K562 (cell line): ENCODE results near the gene BPTF. TPM values are rescaled to one million over a fixed set of nuclear protein-coding genes. Genes with fewer than 3 reads are reported as not detected.

Source experiments
- ATAC-seq: fragments of 200-7000 bp; cut with Tn5 transposase; 3 replicates; pipeline ENCODE4 v1.9.1; 2020; ENCODE audit warnings: moderate library complexity
- BruUV-seq: library from RNA; stranded (reverse); fragments of 400-500 nt; replicated peaks from 2 replicates; lab custom pipeline; 2021; lab: Mats Ljungman, UMichigan
- CTCF ChIA-PET: fragments of 300-600 bp; formaldehyde crosslinking; extraction: SDS; loops from one replicate; lab custom pipeline; 2021; ENCODE audit warnings: low intra/inter-chr PET ratio; lab: Yijun Ruan, JAX
- POLR2A ChIA-PET: fragments of 300-600, 350-650 bp; sonication (Branson Sonifier 250); formaldehyde crosslinking; extraction: SDS; loops from one replicate; lab custom pipeline; 2021; ENCODE audit warnings: antibody characterized with exemption, inconsistent platforms; lab: Yijun Ruan, JAX
- DNase-seq, 4 experiments: peaks; one replicate each; pipeline versions ENCODE4 v3.0.0 to v3.0.0-alpha.2; 2011 to 2018; ENCODE audit warnings: low spot score in 3 of 4, mixed read lengths in 3 of 4; ENCODE audit errors: extremely low read depth in 1 of 4
- FAIRE-seq: peaks from 2 replicates; lab custom pipeline; 2011; peaks lifted over from hg19 to GRCh38; lab: Jason Lieb, UNC
- H2AFZ ChIP-seq: 2 replicates; pipeline ENCODE4 v1.6.0; 2011; ENCODE audit warnings: low read depth, low read length, control low read depth, inconsistent platforms
- H3K27ac ChIP-seq: fragments of 200-600 bp; 3 replicates; pipeline ENCODE4 v1.8.0; 2011; ENCODE audit warnings: low read depth, mild to moderate bottlenecking, control low read depth, inconsistent platforms, low read length, moderate library complexity, mixed read lengths; ENCODE audit errors: extremely low read depth
- H3K27me3 ChIP-seq, 2 experiments: fragments of 300-600 bp in 1 of 2; 2 replicates in 1 of 2; 3 replicates in 1 of 2; pipeline versions ENCODE4 v1.6.0 to v1.8.0; 2011; ENCODE audit warnings: inconsistent platforms in 2 of 2, low read length in 2 of 2, mild to moderate bottlenecking in 1 of 2, mixed read lengths in 1 of 2, moderate library complexity in 1 of 2; ENCODE audit not compliant: control insufficient read depth in 2 of 2, insufficient read depth in 2 of 2
- H3K36me3 ChIP-seq: fragments of 300-600 bp; 3 replicates; pipeline ENCODE4 v1.8.0; 2011; ENCODE audit warnings: mild to moderate bottlenecking, low read length, inconsistent platforms; ENCODE audit not compliant: control insufficient read depth, insufficient read depth
- H3K4me1 ChIP-seq, 2 experiments: fragments of 200-600 bp in 1 of 2; replicated peaks in 1 of 2; 2 replicates in 1 of 2; 3 replicates in 1 of 2; pipeline versions ENCODE4 v1.5.1 to v1.8.0; 2011; ENCODE audit warnings: inconsistent platforms in 2 of 2, low read length in 2 of 2, mild to moderate bottlenecking in 1 of 2, mixed read lengths in 1 of 2, moderate library complexity in 1 of 2; ENCODE audit not compliant: control insufficient read depth in 2 of 2, insufficient read depth in 2 of 2
- H3K4me2 ChIP-seq: 2 replicates; pipeline ENCODE4 v1.6.1; 2011; ENCODE audit warnings: low read length, control low read depth, inconsistent platforms, mixed read lengths; ENCODE audit not compliant: insufficient read depth
- H3K4me3 ChIP-seq: fragments of 200-600 bp; sonication (generic), shearing (Covaris generic); 2 replicates; pipeline ENCODE4 v1.5.1; 2016; ENCODE audit warnings: control low read depth, inconsistent platforms
- H3K79me2 ChIP-seq: fragments of 200-600 bp; 3 replicates; pipeline ENCODE4 v1.8.0; 2011; ENCODE audit warnings: low read length, inconsistent platforms; ENCODE audit not compliant: control insufficient read depth, insufficient read depth
- H3K9ac ChIP-seq, 2 experiments: 2 replicates each; pipeline versions ENCODE4 v1.6.0 to v1.6.1; 2011; ENCODE audit warnings: low read depth in 2 of 2, low read length in 2 of 2, control low read depth in 1 of 2, inconsistent platforms in 1 of 2, mild to moderate bottlenecking in 1 of 2, mixed read lengths in 1 of 2; ENCODE audit not compliant: insufficient read depth in 1 of 2
- H3K9me1 ChIP-seq: one replicate; pipeline ENCODE4 v1.6.0; 2011; ENCODE audit warnings: inconsistent platforms, mild to moderate bottlenecking, low read length, moderate library complexity; ENCODE audit not compliant: control insufficient read depth, insufficient read depth
- H3K9me3 ChIP-seq: replicated peaks from 2 replicates; pipeline ENCODE4 v1.5.1; 2011; ENCODE audit warnings: low read depth, low read length, inconsistent platforms; ENCODE audit not compliant: control insufficient read depth, insufficient read depth
- H4K20me1 ChIP-seq: replicated peaks from 2 replicates; pipeline ENCODE4 v1.6.1; 2011; ENCODE audit warnings: low read length, inconsistent platforms, mixed read lengths; ENCODE audit not compliant: control insufficient read depth, insufficient read depth
- BRF2 ChIP-seq: IDR thresholded peaks from 3 replicates; pipeline ENCODE4 v1.6.1; 2011; ENCODE audit warnings: borderline replicate concordance, mild to moderate bottlenecking; ENCODE audit not compliant: insufficient read length, insufficient read depth
- E2F3 ChIP-seq: fragments of 250-450 bp; sonication (Bioruptor Pico); IDR thresholded peaks from 2 replicates; pipeline ENCODE4 v1.4.0; 2020; ENCODE audit warnings: mild to moderate bottlenecking
- GTF2A2 ChIP-seq: IDR thresholded peaks from 2 replicates; pipeline ENCODE4 v1.6.1; 2016; ENCODE audit warnings: mild to moderate bottlenecking, missing genetic modification characterization, missing compliant biosample characterization
- RERE ChIP-seq: sonication (generic); formaldehyde crosslinking; IDR thresholded peaks from 2 replicates; pipeline ENCODE4 v1.8.0; 2023; ENCODE audit warnings: missing genetic modification reagents, mild to moderate bottlenecking, borderline replicate concordance
- TGIF2 ChIP-seq: sonication (generic); formaldehyde crosslinking; IDR thresholded peaks from 2 replicates; pipeline ENCODE4 v1.8.1; 2022; ENCODE audit warnings: mild to moderate bottlenecking, missing genetic modification reagents, moderate library complexity
- ZBTB43 ChIP-seq: sonication (generic); formaldehyde crosslinking; IDR thresholded peaks from 2 replicates; pipeline ENCODE4 v1.8.0; 2023; ENCODE audit warnings: mild to moderate bottlenecking, missing genetic modification reagents
- ZNF212 ChIP-seq: fragments of 450-650 bp; formaldehyde crosslinking; IDR thresholded peaks from 2 replicates; pipeline ENCODE4 v1.4.0; 2020; ENCODE audit warnings: mild to moderate bottlenecking
- WGBS: fragments of 100-300 bp; shearing (Covaris generic); methylation state at CpG from one replicate; pipeline ENCODE4 v1.1.6; 2016; ENCODE audit warnings: low coverage, mixed read lengths; ENCODE audit not compliant: insufficient coverage; ENCODE audit errors: missing lambda C conversion rate; 5-methylcytosine and 5-hydroxymethylcytosine counted together
- in situ Hi-C: fragments of 300-500 bp; cut with MboI; formaldehyde crosslinking; loops from 4 replicates; pipeline ENCODE4 v1.15.0; 2018; ENCODE audit warnings: inconsistent platforms, mixed read lengths
- intact Hi-C: fragments of 100-400 bp; cut with micrococcal nuclease; formaldehyde crosslinking; loops from 2 replicates; pipeline ENCODE4 v1.14.2; 2022
- polyA plus RNA-seq, 8 experiments: library from polyadenylated mRNA; depleted of rRNA in 4 of 8; stranded (reverse) in 5 of 8; unstranded in 3 of 8; fragments of >200 nt; fragmentation: Nextera tagmentation in 2 of 8; fragmentation: Illumina TruSeq in 1 of 8; extraction: Ambion mirVana in 2 of 8; extraction: Trizol in 1 of 8; gene quantifications; 2 replicates each; pipeline versions ENCODE4 v1.2.1 to v1.2.3, GENCODE V29; 2011 to 2014; ENCODE audit warnings: inconsistent platforms in 1 of 8, missing spikeins in 1 of 8
- total RNA-seq, 7 experiments: library from RNA; depleted of rRNA in 6 of 7; stranded (reverse); fragments of >200 nt in 6 of 7; fragmentation: Illumina TruSeq in 2 of 7; extraction: Trizol in 2 of 7; gene quantifications; 2 replicates each; pipeline versions ENCODE4 v1.2.1 to v1.2.3, GENCODE V29; 2011 to 2021; ENCODE audit warnings: low replicate concordance in 1 of 7

The BPTF gene
- total and polyA plus RNA-seq, 9 of the 15 experiments (the other 6 are each of a cell fraction or from before 2014, with no cell fraction given): 12.5 to 52.1 (median 26.9) TPM

- TF ChIP-seq GTF2A2 (tag) (no peak), E2F3 (no peak), BRF2 (no peak)
Measured at GRCh38 chr17:67838538-67838937, 13.2 kb downstream of the BPTF start (continued).

GRCh38 chr17:67841992-67842391 is 16.7 kb downstream of the BPTF start:
- TF ChIP-seq ZBTB43: no peak
- no peak for TF ChIP-seq ZNF212 (CRISPR knock-in tag)
- no peak for TF ChIP-seq RERE (CRISPR knock-in tag)
- no peak for TF ChIP-seq TGIF2 (CRISPR knock-in tag)
- Histone ChIP-seq H4K20me1 (no peaks in the 10 kb centered on the region; the same call in 1 of the 2 replicates), H3K27ac (no peak overlapping the region), H3K36me3 (peaks cover 2% of the 10 kb centered on the region; the same call in 1 of the 3 replicates), H3K4me3 (no peak overlapping the region), H3K79me2 (peaks cover 83% of the 10 kb centered on the region), H3K9me1 (no peaks in the 10 kb centered on the region), H3K4me1 (no peaks in the 10 kb centered on the region; a peak in 1 of 5 replicates), H3K9ac (no peak overlapping the region), H3K9me3 (no peaks in the 10 kb centered on the region), H3K4me2 (no peak overlapping the region), H3K27me3 (no peaks in the 10 kb centered on the region), H2AFZ (no peak overlapping the region)
- intact Hi-C loops (no loop called here), in situ Hi-C loops (no loop called here)
- FAIRE-seq (no peak), ATAC-seq (no peak), DNase-seq (no peak)
- ChIA-PET POLR2A (no interaction called here), CTCF (no interaction called here)
- BruUV-seq: no TSS peak
- 80% methylated on average over 2 of the region's 2 CpGs for WGBS
